Measurements from ENCODE around the gene ELMO1.

DNA sequence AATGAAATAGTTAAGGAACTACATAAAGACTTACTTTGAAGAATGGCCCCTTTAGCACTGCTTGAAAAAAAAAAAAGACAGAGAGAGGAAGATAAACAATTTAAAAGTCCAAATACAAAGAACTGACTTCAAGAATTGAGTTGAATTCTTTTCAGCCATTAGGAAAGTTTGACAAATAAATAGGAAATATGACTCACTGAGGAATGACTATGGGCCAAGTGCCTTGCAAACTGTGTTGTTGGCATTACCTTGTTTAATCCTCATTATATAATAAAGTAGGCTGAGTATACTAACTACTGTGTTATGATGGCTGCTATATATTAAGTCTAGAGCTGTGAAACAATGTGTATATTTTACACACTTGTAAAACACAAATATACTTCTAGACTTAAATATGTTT, 151.1 kb downstream of the ELMO1 start:
- TF ChIP-seq, protein P1, sequence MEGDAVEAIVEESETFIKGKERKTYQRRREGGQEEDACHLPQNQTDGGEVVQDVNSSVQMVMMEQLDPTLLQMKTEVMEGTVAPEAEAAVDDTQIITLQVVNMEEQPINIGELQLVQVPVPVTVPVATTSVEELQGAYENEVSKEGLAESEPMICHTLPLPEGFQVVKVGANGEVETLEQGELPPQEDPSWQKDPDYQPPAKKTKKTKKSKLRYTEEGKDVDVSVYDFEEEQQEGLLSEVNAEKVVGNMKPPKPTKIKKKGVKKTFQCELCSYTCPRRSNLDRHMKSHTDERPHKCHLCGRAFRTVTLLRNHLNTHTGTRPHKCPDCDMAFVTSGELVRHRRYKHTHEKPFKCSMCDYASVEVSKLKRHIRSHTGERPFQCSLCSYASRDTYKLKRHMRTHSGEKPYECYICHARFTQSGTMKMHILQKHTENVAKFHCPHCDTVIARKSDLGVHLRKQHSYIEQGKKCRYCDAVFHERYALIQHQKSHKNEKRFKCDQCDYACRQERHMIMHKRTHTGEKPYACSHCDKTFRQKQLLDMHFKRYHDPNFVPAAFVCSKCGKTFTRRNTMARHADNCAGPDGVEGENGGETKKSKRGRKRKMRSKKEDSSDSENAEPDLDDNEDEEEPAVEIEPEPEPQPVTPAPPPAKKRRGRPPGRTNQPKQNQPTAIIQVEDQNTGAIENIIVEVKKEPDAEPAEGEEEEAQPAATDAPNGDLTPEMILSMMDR (IDR thresholded peaks at IDR 0.05) = no peak
- no peak for TF ChIP-seq POLR2A (IDR thresholded peaks at IDR 0.05)

Measured in adrenal gland (tissue), 5 donors.